GM12891 (cell line): Measurements from ENCODE around the gene KSR1.

ENCODE experiments used
- PAX5 ChIP-seq: IDR thresholded peaks from 2 replicates; pipeline ENCODE4 v1.6.1; 2011; ENCODE audit warnings: low read length, moderate library complexity, mild to moderate bottlenecking; ENCODE audit not compliant: insufficient read depth, severe bottlenecking
- POLR2A ChIP-seq: IDR thresholded peaks from 2 replicates; pipeline ENCODE4 v1.6.1; 2011; ENCODE audit warnings: low read depth, low read length, control low read depth
- POLR2AphosphoS5 ChIP-seq: IDR thresholded peaks from 2 replicates; pipeline ENCODE4 v1.6.1; 2011; ENCODE audit warnings: low read depth, low read length, control low read depth
- POU2F2 ChIP-seq: IDR thresholded peaks from 2 replicates; pipeline ENCODE4 v1.6.1; 2011; ENCODE audit warnings: low read depth, mild to moderate bottlenecking, control low read depth, low read length, moderate library complexity
- TAF1 ChIP-seq: IDR thresholded peaks from 2 replicates; pipeline ENCODE4 v1.6.1; 2011; ENCODE audit warnings: low read depth, low read length, control low read depth

GRCh38 chr17:27572665-27573064 is 116.4 kb downstream of the KSR1 start:
- TF ChIP-seq POLR2A, result no peak
- no peak for TF ChIP-seq POLR2AphosphoS5
- TF ChIP-seq TAF1, result no peak
- TF ChIP-seq PAX5, result no peak
- TF ChIP-seq POU2F2, result no peak
